Panc1 (cell line): ENCODE results near the gene MAST3.
"Not testable (repeated sequence)": the region's sequence is repeated elsewhere in the genome, so short reads cannot be mapped to it uniquely, and the experiment has no call there.

ENCODE experiments used
- CTCF ChIP-seq: fragments of 450-650 bp; IDR thresholded peaks from 2 replicates; pipeline ENCODE4 v1.5.1; 2017; ENCODE audit warnings: mild to moderate bottlenecking
- POLR2AphosphoS5 ChIP-seq: IDR thresholded peaks from 2 replicates; pipeline ENCODE4 v1.6.1; 2012; ENCODE audit warnings: mild to moderate bottlenecking, low read depth, low read length, moderate library complexity
- REST ChIP-seq, 2 experiments: IDR thresholded peaks; 2 replicates each; pipeline ENCODE4 v1.6.1; 2011 to 2012; ENCODE audit warnings: low read depth in 2 of 2, control low read depth in 1 of 2, low read length in 1 of 2, mild to moderate bottlenecking in 1 of 2, moderate library complexity in 1 of 2; ENCODE audit not compliant: insufficient read depth in 1 of 2
- TCF7L2 ChIP-seq: IDR thresholded peaks from 2 replicates; pipeline ENCODE4 v1.6.1; 2011; ENCODE audit warnings: mild to moderate bottlenecking, low read depth, low read length, inconsistent platforms

GRCh38 chr19:18089096-18089541, 8.5 kb upstream of the MAST3 start:
- TF ChIP-seq CTCF; POLR2AphosphoS5; REST (IDR thresholded peaks at IDR 0.05; ENCODE audit: insufficient read depth in 1 of 2, low read depth in 2 of 2, low read length in 1 of 2); TCF7L2: not testable (repeated sequence)
